IMR-90 (cell line): ENCODE measurements around the gene CCNDBP1. TPM values are rescaled to one million over a fixed set of nuclear protein-coding genes. Genes with fewer than 3 reads are reported as not detected.

Experiments used
- ATAC-seq: fragments of 200-7000 bp; cut with Tn5 transposase; 2 replicates; pipeline ENCODE4 v1.9.1; 2020; ENCODE audit warnings: low read depth, mild to moderate bottlenecking, moderate library complexity
- BruUV-seq: library from RNA; stranded (reverse); fragments of 400-500 nt; replicated peaks from 2 replicates; lab custom pipeline; 2021; lab: Mats Ljungman, UMichigan
- CTCF ChIA-PET: fragments of 300-600 bp; formaldehyde crosslinking; extraction: SDS; loops from one replicate; lab custom pipeline; 2021; ENCODE audit warnings: antibody characterized with exemption; lab: Yijun Ruan, JAX
- POLR2A ChIA-PET: fragments of 300-600 bp; sonication (Branson Sonifier 250); formaldehyde crosslinking; loops from one replicate; lab custom pipeline; 2022; ENCODE audit warnings: antibody characterized with exemption; ENCODE audit not compliant: unreplicated experiment; lab: Charles Lee
- DNase-seq: peaks from one replicate; pipeline ENCODE4 v3.0.0; 2013
- H2AFZ ChIP-seq: replicated peaks from 2 replicates; pipeline ENCODE3; 2013; ENCODE audit warnings: low read length, mild to moderate bottlenecking; ENCODE audit not compliant: poor library complexity
- H2AK5ac ChIP-seq: 2 replicates; pipeline ENCODE4 v1.6.1; 2013; ENCODE audit warnings: low read depth, low read length, inconsistent platforms
- H2AK9ac ChIP-seq: replicated peaks from 2 replicates; pipeline ENCODE3; 2013; ENCODE audit warnings: mild to moderate bottlenecking, low read depth, low read length, moderate library complexity; ENCODE audit not compliant: poor library complexity
- H2BK120ac ChIP-seq: 2 replicates; pipeline ENCODE4 v1.6.1; 2013; ENCODE audit warnings: low read depth, low read length, inconsistent platforms
- H2BK15ac ChIP-seq: 3 replicates; pipeline ENCODE4 v1.6.1; 2013; ENCODE audit warnings: low read depth, low read length, inconsistent platforms
- H2BK20ac ChIP-seq: 2 replicates; pipeline ENCODE4 v1.6.1; 2013; ENCODE audit warnings: low read depth, mild to moderate bottlenecking, inconsistent platforms, low read length, moderate library complexity
- H2BK5ac ChIP-seq: 2 replicates; pipeline ENCODE4 v1.6.1; 2013; ENCODE audit warnings: mild to moderate bottlenecking, low read depth, low read length, inconsistent platforms; ENCODE audit not compliant: poor library complexity, severe bottlenecking
- H3K14ac ChIP-seq: replicated peaks from 2 replicates; pipeline ENCODE4 v1.6.1; 2013; ENCODE audit warnings: low read depth, low read length, inconsistent platforms
- H3K18ac ChIP-seq: 2 replicates; pipeline ENCODE4 v1.6.1; 2013; ENCODE audit warnings: low read depth, low read length, control low read depth
- H3K23ac ChIP-seq: 2 replicates; pipeline ENCODE4 v1.6.1; 2013; ENCODE audit warnings: low read depth, low read length, inconsistent platforms
- H3K27ac ChIP-seq: 2 replicates; pipeline ENCODE4 v1.5.1; 2013; ENCODE audit warnings: mild to moderate bottlenecking, control low read depth, low read length; ENCODE audit not compliant: insufficient read depth
- H3K27me3 ChIP-seq: 2 replicates; pipeline ENCODE4 v1.6.1; 2013; ENCODE audit warnings: low read length; ENCODE audit not compliant: control insufficient read depth, insufficient read depth
- H3K36me3 ChIP-seq: 2 replicates; pipeline ENCODE4 v1.6.1; 2013; ENCODE audit warnings: low read length, mixed read lengths; ENCODE audit not compliant: control insufficient read depth, insufficient read depth
- H3K4ac ChIP-seq: 2 replicates; pipeline ENCODE4 v1.6.1; 2013; ENCODE audit warnings: low read depth, low read length, inconsistent platforms
- H3K4me1 ChIP-seq: 2 replicates; pipeline ENCODE4 v1.6.1; 2013; ENCODE audit warnings: low read length, mixed read lengths; ENCODE audit not compliant: control insufficient read depth, insufficient read depth
- H3K4me2 ChIP-seq: 2 replicates; pipeline ENCODE4 v1.6.1; 2013; ENCODE audit warnings: low read depth, mild to moderate bottlenecking, control low read depth, low read length, moderate library complexity
- H3K4me3 ChIP-seq: 2 replicates; pipeline ENCODE4 v1.5.1; 2013; ENCODE audit warnings: low read depth, mild to moderate bottlenecking, control low read depth, low read length, moderate library complexity; ENCODE audit not compliant: insufficient read depth
- H3K56ac ChIP-seq: 2 replicates; pipeline ENCODE4 v1.6.1; 2013; ENCODE audit warnings: low read length, inconsistent platforms; ENCODE audit not compliant: insufficient read depth; ENCODE audit errors: extremely low read depth
- H3K79me1 ChIP-seq, 2 experiments: 2 replicates each; pipeline ENCODE4 v1.6.1; 2013; ENCODE audit warnings: low read length in 2 of 2, inconsistent platforms in 1 of 2, low read depth in 1 of 2
- H3K9ac ChIP-seq: 2 replicates; pipeline ENCODE4 v1.6.1; 2013; ENCODE audit warnings: low read depth, low read length, control low read depth
- H3K9me1 ChIP-seq: 2 replicates; pipeline ENCODE4 v1.6.1; 2013; ENCODE audit warnings: low read length, inconsistent platforms; ENCODE audit not compliant: insufficient read depth
- H3K9me3 ChIP-seq: 2 replicates; pipeline ENCODE4 v1.6.1; 2013; ENCODE audit warnings: low read length; ENCODE audit not compliant: control insufficient read depth, insufficient read depth
- H4K20me1 ChIP-seq: 2 replicates; pipeline ENCODE4 v1.6.1; 2013; ENCODE audit warnings: low read length, inconsistent platforms; ENCODE audit not compliant: insufficient read depth
- H4K5ac ChIP-seq: 2 replicates; pipeline ENCODE4 v1.6.1; 2013; ENCODE audit warnings: mild to moderate bottlenecking, low read depth, low read length, control low read depth
- H4K8ac ChIP-seq, 2 experiments: 2 replicates each; pipeline ENCODE4 v1.6.1; 2013; ENCODE audit warnings: low read depth in 2 of 2, low read length in 2 of 2, control low read depth in 1 of 2, inconsistent platforms in 1 of 2
- H4K91ac ChIP-seq: 2 replicates; pipeline ENCODE4 v1.6.1; 2013; ENCODE audit warnings: low read depth, low read length, inconsistent platforms; ENCODE audit not compliant: insufficient read depth
- BHLHE40 ChIP-seq: fragments of 150-350 bp; IDR thresholded peaks from 2 replicates; pipeline ENCODE4 v1.6.1; 2016; ENCODE audit warnings: mild to moderate bottlenecking, low read depth, low read length
- CEBPB ChIP-seq: IDR thresholded peaks from 2 replicates; pipeline ENCODE4 v1.6.1; 2012; ENCODE audit warnings: low read depth, low read length, improper control_type of control experiment
- CHD1 ChIP-seq: IDR thresholded peaks from 2 replicates; pipeline ENCODE4 v1.6.1; 2012; ENCODE audit warnings: low read depth, low read length, improper control_type of control experiment
- FOS ChIP-seq: fragments of 150-350 bp; IDR thresholded peaks from 2 replicates; pipeline ENCODE4 v1.6.1; 2016; ENCODE audit warnings: low read depth, low read length
- MAFK ChIP-seq: IDR thresholded peaks from 2 replicates; pipeline ENCODE4 v1.6.1; 2012; ENCODE audit warnings: low read depth, low read length, improper control_type of control experiment
- MAZ ChIP-seq: IDR thresholded peaks from 2 replicates; pipeline ENCODE4 v1.6.1; 2012; ENCODE audit warnings: low read depth, mild to moderate bottlenecking, low read length, improper control_type of control experiment, moderate library complexity, borderline replicate concordance
- MXI1 ChIP-seq: IDR thresholded peaks from 2 replicates; pipeline ENCODE4 v1.6.1; 2012; ENCODE audit warnings: low read depth, mild to moderate bottlenecking, low read length, moderate library complexity, borderline replicate concordance
- NFE2L2 ChIP-seq: fragments of 150-350 bp; IDR thresholded peaks from 2 replicates; pipeline ENCODE4 v1.6.1; 2016; ENCODE audit warnings: low read depth, mild to moderate bottlenecking, low read length
- POLR2A ChIP-seq: IDR thresholded peaks from 2 replicates; pipeline ENCODE4 v1.6.1; 2012; ENCODE audit warnings: mild to moderate bottlenecking, low read depth, low read length
- RAD21 ChIP-seq: IDR thresholded peaks from 2 replicates; pipeline ENCODE4 v1.6.1; 2012; ENCODE audit warnings: low read length, improper control_type of control experiment
- RCOR1 ChIP-seq: IDR thresholded peaks from 2 replicates; pipeline ENCODE4 v1.6.1; 2012; ENCODE audit warnings: mild to moderate bottlenecking, low read length, improper control_type of control experiment; ENCODE audit not compliant: insufficient replicate concordance
- RFX5 ChIP-seq: IDR thresholded peaks from 2 replicates; pipeline ENCODE4 v1.8.0; 2012; ENCODE audit warnings: low read depth, mild to moderate bottlenecking, low read length, moderate library complexity
- SMC3 ChIP-seq: fragments of 150-350 bp; IDR thresholded peaks from 2 replicates; pipeline ENCODE4 v1.6.1; 2016; ENCODE audit warnings: low read depth, mild to moderate bottlenecking, antibody characterized with exemption, low read length, moderate library complexity
- WGBS, 2 experiments: methylation state at CpG; one replicate each; pipeline versions ENCODE4 v1.1.5 to v1.1.7; 2013; ENCODE audit warnings: missing lambda C conversion rate in 2 of 2; ENCODE audit not compliant: insufficient read length in 1 of 2; ENCODE audit errors: extremely low coverage in 2 of 2; 5-methylcytosine and 5-hydroxymethylcytosine counted together
- dilution Hi-C: fragments of 300-500 bp; cut with HindIII; formaldehyde crosslinking; loops from one replicate; pipeline ENCODE4 v1.14.3; 2018; ENCODE audit warnings: low sequenced_read_pairs; ENCODE audit not compliant: unreplicated experiment
- in situ Hi-C: fragments of 300-500 bp; cut with MboI; formaldehyde crosslinking; loops from 3 replicates; pipeline ENCODE4 v1.14.3; 2019; ENCODE audit warnings: low sequenced_read_pairs, inconsistent platforms, mixed read lengths
- intact Hi-C: fragments of 100-400 bp; cut with micrococcal nuclease; formaldehyde crosslinking; loops from 2 replicates; pipeline ENCODE4 v1.10.0; 2022
- polyA plus RNA-seq, 3 experiments: library from polyadenylated mRNA; depleted of rRNA; stranded (reverse); fragments of >200 nt; gene quantifications; 2 replicates each; pipeline ENCODE4 v1.2.3, GENCODE V29; 2012; ENCODE audit warnings: low replicate concordance in 1 of 3
- total RNA-seq: library from RNA; depleted of rRNA; stranded (reverse); fragments of >200 nt; gene quantifications from 2 replicates; pipeline ENCODE4 v1.2.3, GENCODE V29; 2012
- TF ChIP-seq, protein P1 (sequence below): fragments of 150-350 bp; IDR thresholded peaks from 2 replicates; pipeline ENCODE4 v1.6.1; 2016; ENCODE audit warnings: low read depth, mild to moderate bottlenecking, low read length, moderate library complexity, borderline replicate concordance
- TF ChIP-seq, protein P2 (sequence below): fragments of 150-350 bp; IDR thresholded peaks from 2 replicates; pipeline ENCODE4 v1.6.1; 2017; ENCODE audit warnings: mild to moderate bottlenecking, antibody characterized with exemption, low read length, low read depth
- TF ChIP-seq, protein P3 (sequence below): conservative IDR thresholded peaks from 2 replicates; pipeline ENCODE4 v1.5.1; 2012; ENCODE audit warnings: mild to moderate bottlenecking, low read depth, low read length, improper control_type of control experiment

Gene CCNDBP1
- total and polyA plus RNA-seq, 2 of the 4 experiments (the other 2 are of a cell fraction): 34.9 to 40.3 TPM

DNA sequence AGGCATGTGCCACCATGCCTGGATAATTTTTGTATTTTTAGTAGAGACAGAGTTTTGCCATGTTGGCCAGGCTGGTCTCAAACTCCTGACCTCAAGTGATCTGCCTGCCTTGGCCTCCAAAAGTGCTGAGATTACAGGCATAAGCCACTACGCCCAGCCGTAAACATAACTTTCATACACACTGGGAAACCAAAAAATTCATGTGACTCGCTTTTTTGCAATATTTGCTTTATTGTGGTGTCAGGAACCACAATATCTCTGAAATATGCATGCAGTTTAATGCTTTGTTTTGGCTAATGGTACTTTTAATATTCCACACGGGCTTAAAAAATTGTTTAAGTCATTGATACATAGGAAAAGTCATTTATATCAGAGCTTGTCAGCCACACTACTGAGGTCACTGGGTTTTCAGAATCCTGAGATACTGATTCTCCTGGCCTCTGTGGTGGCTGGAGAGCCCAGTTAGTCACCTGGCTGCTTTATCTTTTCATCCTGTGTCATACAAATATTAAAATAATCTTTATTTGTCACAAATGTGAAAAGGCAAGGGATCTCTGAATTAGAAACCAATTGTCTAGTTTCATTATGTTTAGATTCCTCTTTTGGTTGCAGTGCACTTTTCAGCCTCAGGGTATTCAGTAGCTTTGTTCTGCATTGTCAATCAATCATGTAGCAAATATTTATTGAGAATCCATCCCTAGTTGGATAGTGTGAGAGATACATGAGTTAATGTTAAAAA lies 41.8 kb upstream of the CCNDBP1 start:
- dilution Hi-C loops: no loop called here
- H2BK20ac ChIP-seq: no peak overlapping the region
- POLR2A ChIA-PET: no interaction called here
- H4K8ac ChIP-seq: no peak overlapping the region
- H2AK5ac ChIP-seq: no peak overlapping the region
- H3K4me3 ChIP-seq: no peak overlapping the region
- no peak overlapping the region for H3K18ac ChIP-seq
- H3K14ac ChIP-seq: no peak overlapping the region
- H3K4ac ChIP-seq: no peak overlapping the region
- ATAC-seq (no peak), DNase-seq (peak; percentile 16)
- H2AFZ ChIP-seq: no peak overlapping the region
- intact Hi-C loops: no loop called here
- CTCF ChIA-PET: no interaction called here
- H2AK9ac ChIP-seq: no peak overlapping the region
- H4K5ac ChIP-seq: no peak overlapping the region
- H2BK15ac ChIP-seq: no peak overlapping the region
- no peaks in the 10 kb centered on the region for H3K27me3 ChIP-seq
- no peak overlapping the region for H3K23ac ChIP-seq
- no peaks in the 10 kb centered on the region for H3K4me1 ChIP-seq
- no peaks in the 10 kb centered on the region for H3K9me1 ChIP-seq
- no peak overlapping the region for H3K27ac ChIP-seq
- H3K4me2 ChIP-seq: no peak overlapping the region
- no peak overlapping the region for H3K9ac ChIP-seq
- H3K56ac ChIP-seq: no peak overlapping the region
- BruUV-seq: no TSS peak
- TF ChIP-seq MXI1 (no peak), RAD21 (no peak), CHD1 (no peak), POLR2A (no peak), CEBPB (no peak), RFX5 (no peak), SMC3 (no peak), MAFK (no peak), FOS (no peak), BHLHE40 (no peak), RCOR1 (no peak), MAZ (no peak), NFE2L2 (no peak)
- TF ChIP-seq, protein P1, sequence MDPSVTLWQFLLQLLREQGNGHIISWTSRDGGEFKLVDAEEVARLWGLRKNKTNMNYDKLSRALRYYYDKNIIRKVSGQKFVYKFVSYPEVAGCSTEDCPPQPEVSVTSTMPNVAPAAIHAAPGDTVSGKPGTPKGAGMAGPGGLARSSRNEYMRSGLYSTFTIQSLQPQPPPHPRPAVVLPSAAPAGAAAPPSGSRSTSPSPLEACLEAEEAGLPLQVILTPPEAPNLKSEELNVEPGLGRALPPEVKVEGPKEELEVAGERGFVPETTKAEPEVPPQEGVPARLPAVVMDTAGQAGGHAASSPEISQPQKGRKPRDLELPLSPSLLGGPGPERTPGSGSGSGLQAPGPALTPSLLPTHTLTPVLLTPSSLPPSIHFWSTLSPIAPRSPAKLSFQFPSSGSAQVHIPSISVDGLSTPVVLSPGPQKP: no peak
- TF ChIP-seq, protein P2, sequence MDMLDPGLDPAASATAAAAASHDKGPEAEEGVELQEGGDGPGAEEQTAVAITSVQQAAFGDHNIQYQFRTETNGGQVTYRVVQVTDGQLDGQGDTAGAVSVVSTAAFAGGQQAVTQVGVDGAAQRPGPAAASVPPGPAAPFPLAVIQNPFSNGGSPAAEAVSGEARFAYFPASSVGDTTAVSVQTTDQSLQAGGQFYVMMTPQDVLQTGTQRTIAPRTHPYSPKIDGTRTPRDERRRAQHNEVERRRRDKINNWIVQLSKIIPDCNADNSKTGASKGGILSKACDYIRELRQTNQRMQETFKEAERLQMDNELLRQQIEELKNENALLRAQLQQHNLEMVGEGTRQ: no peak
- TF ChIP-seq, protein P3, sequence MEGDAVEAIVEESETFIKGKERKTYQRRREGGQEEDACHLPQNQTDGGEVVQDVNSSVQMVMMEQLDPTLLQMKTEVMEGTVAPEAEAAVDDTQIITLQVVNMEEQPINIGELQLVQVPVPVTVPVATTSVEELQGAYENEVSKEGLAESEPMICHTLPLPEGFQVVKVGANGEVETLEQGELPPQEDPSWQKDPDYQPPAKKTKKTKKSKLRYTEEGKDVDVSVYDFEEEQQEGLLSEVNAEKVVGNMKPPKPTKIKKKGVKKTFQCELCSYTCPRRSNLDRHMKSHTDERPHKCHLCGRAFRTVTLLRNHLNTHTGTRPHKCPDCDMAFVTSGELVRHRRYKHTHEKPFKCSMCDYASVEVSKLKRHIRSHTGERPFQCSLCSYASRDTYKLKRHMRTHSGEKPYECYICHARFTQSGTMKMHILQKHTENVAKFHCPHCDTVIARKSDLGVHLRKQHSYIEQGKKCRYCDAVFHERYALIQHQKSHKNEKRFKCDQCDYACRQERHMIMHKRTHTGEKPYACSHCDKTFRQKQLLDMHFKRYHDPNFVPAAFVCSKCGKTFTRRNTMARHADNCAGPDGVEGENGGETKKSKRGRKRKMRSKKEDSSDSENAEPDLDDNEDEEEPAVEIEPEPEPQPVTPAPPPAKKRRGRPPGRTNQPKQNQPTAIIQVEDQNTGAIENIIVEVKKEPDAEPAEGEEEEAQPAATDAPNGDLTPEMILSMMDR: no peak
- peaks cover 0 to 2% of the 10 kb centered on the region in 2 experiments; a peak in 1 of 4 replicates for H3K79me1 ChIP-seq
- H4K20me1 ChIP-seq: no peaks in the 10 kb centered on the region
- peaks cover 14% of the 10 kb centered on the region for H3K36me3 ChIP-seq
- in situ Hi-C loops: no loop called here
- H2BK5ac ChIP-seq: no peak overlapping the region
- H3K9me3 ChIP-seq: peaks cover 2% of the 10 kb centered on the region; the same call in 1 of the 2 replicates
- H2BK120ac ChIP-seq: no peak overlapping the region
- WGBS, 2 experiments: no CpG with 5 or more reads among the region's 4 CpGs
- no peak overlapping the region for H4K91ac ChIP-seq
